Osteoblast (primary cell): ENCODE results near the gene ASTN2. TPM values are rescaled to one million over a fixed set of nuclear protein-coding genes. Genes with fewer than 3 reads are reported as not detected.

ENCODE experiments used
- DNase-seq: peaks from one replicate; pipeline ENCODE4 v3.0.0; 2011; ENCODE audit warnings: low spot score, mixed read lengths; ENCODE audit not compliant: insufficient read length; ENCODE audit errors: missing footprints
- H2AFZ ChIP-seq: 2 replicates; pipeline ENCODE4 v1.6.0; 2011; ENCODE audit warnings: mild to moderate bottlenecking, low read length
- H3K27ac ChIP-seq: 2 replicates; pipeline ENCODE4 v1.5.1; 2011; ENCODE audit warnings: mild to moderate bottlenecking, low read depth, low read length, moderate library complexity
- H3K27me3 ChIP-seq: 2 replicates; pipeline ENCODE4 v1.6.0; 2012; ENCODE audit warnings: mild to moderate bottlenecking, control low read depth, inconsistent platforms, low read length, moderate library complexity; ENCODE audit not compliant: insufficient read depth
- H3K36me3 ChIP-seq: 2 replicates; pipeline ENCODE4 v1.5.1; 2011; ENCODE audit warnings: mild to moderate bottlenecking, low read length, control low read depth, moderate library complexity; ENCODE audit not compliant: insufficient read depth
- H3K4me1 ChIP-seq: 2 replicates; pipeline ENCODE4 v1.5.1; 2011; ENCODE audit warnings: mild to moderate bottlenecking, low read length, control low read depth, moderate library complexity; ENCODE audit not compliant: insufficient read depth
- H3K4me2 ChIP-seq: 2 replicates; pipeline ENCODE4 v1.6.0; 2011; ENCODE audit warnings: mild to moderate bottlenecking, low read length; ENCODE audit not compliant: insufficient read depth
- H3K4me3 ChIP-seq: fragments of 200-600 bp; sonication (generic); 3 replicates; pipeline ENCODE4 v1.5.1; 2012; ENCODE audit warnings: mild to moderate bottlenecking, low read length, inconsistent platforms; ENCODE audit not compliant: insufficient read depth
- H3K79me2 ChIP-seq: 2 replicates; pipeline ENCODE4 v1.6.0; 2012; ENCODE audit warnings: mild to moderate bottlenecking, low read length, control low read depth, inconsistent platforms; ENCODE audit not compliant: insufficient read depth
- H3K9me3 ChIP-seq: 2 replicates; pipeline ENCODE4 v1.5.1; 2011; ENCODE audit warnings: low read depth, low read length, control low read depth
- H4K20me1 ChIP-seq: 2 replicates; pipeline ENCODE4 v1.6.0; 2012; ENCODE audit warnings: mild to moderate bottlenecking, low read length, control low read depth; ENCODE audit not compliant: insufficient read depth
- CTCF ChIP-seq: IDR thresholded peaks from 2 replicates; pipeline ENCODE4 v1.5.1; 2011; ENCODE audit warnings: mild to moderate bottlenecking, low read depth, low read length, moderate library complexity; ENCODE audit errors: extremely low read depth
- total RNA-seq: library from RNA; depleted of rRNA; stranded (reverse); fragments of >200 nt; gene quantifications from 2 replicates; pipeline ENCODE4 v1.2.3, GENCODE V29; 2012

ASTN2 gene
- total RNA-seq, 1 donor = 4.7 TPM

- Histone ChIP-seq H3K36me3 (no peaks in the 10 kb centered on the region), H4K20me1 (no peaks in the 10 kb centered on the region), H3K4me1 (no peaks in the 10 kb centered on the region), H3K9me3 (no peaks in the 10 kb centered on the region), H3K27me3 (no peaks in the 10 kb centered on the region), H3K27ac (no peak overlapping the region), H3K79me2 (no peaks in the 10 kb centered on the region), H2AFZ (no peak overlapping the region), H3K4me3 (no peak overlapping the region), H3K4me2 (no peak overlapping the region)
- DNase-seq = no peak
- TF ChIP-seq CTCF = no peak
Measured at GRCh38 chr9:116800074-116800473, 614.8 kb downstream of the ASTN2 start.

GRCh38 chr9:116798521-116798920 is 616.3 kb downstream of the ASTN2 start:
- TF ChIP-seq CTCF = no peak
- Histone ChIP-seq H3K79me2 (no peaks in the 10 kb centered on the region), H3K4me2 (no peak overlapping the region), H3K27me3 (no peaks in the 10 kb centered on the region), H3K4me1 (no peaks in the 10 kb centered on the region), H4K20me1 (no peaks in the 10 kb centered on the region), H3K36me3 (no peaks in the 10 kb centered on the region), H3K27ac (no peak overlapping the region), H2AFZ (no peak overlapping the region), H3K4me3 (no peak overlapping the region), H3K9me3 (no peaks in the 10 kb centered on the region)
- no peak for DNase-seq

- H4K20me1 ChIP-seq = no peaks in the 10 kb centered on the region
- H3K4me1 ChIP-seq = no peaks in the 10 kb centered on the region
- H3K9me3 ChIP-seq = no peaks in the 10 kb centered on the region
- no peaks in the 10 kb centered on the region for H3K79me2 ChIP-seq
- no peak overlapping the region for H3K4me2 ChIP-seq
- no peak for DNase-seq
- no peak overlapping the region for H3K27ac ChIP-seq
- no peak overlapping the region for H2AFZ ChIP-seq
- no peak for TF ChIP-seq CTCF
- no peak overlapping the region for H3K4me3 ChIP-seq
- no peaks in the 10 kb centered on the region for H3K36me3 ChIP-seq
- H3K27me3 ChIP-seq = no peaks in the 10 kb centered on the region
Measured at GRCh38 chr9:116797276-116797675, 617.6 kb downstream of the ASTN2 start.

GRCh38 chr9:116796669-116797068 is 618.2 kb downstream of the ASTN2 start:
- TF ChIP-seq CTCF = no peak
- Histone ChIP-seq H3K4me2 (no peak overlapping the region), H3K4me1 (no peaks in the 10 kb centered on the region)

More at GRCh38 chr9:116796669-116797068, 618.2 kb downstream of the ASTN2 start:
- no peak overlapping the region for H2AFZ ChIP-seq
- no peak overlapping the region for H3K27ac ChIP-seq
- no peaks in the 10 kb centered on the region for H4K20me1 ChIP-seq
- no peaks in the 10 kb centered on the region for H3K79me2 ChIP-seq
- H3K4me3 ChIP-seq = no peak overlapping the region
- no peaks in the 10 kb centered on the region for H3K27me3 ChIP-seq
- no peak for DNase-seq
- no peaks in the 10 kb centered on the region for H3K36me3 ChIP-seq
- no peaks in the 10 kb centered on the region for H3K9me3 ChIP-seq
